Colonic mucosa (tissue), 4 donors: ENCODE results near the gene DNAH5. TPM values are rescaled to one million over a fixed set of nuclear protein-coding genes. Genes with fewer than 3 reads are reported as not detected.

Experiments
- DNase-seq: peaks from one replicate; pipeline ENCODE4 v3.0.0-alpha.2; 2020
- H3K27ac ChIP-seq: fragments of 200-600 bp; one replicate; pipeline ENCODE4 v1.8.0; 2021
- H3K27me3 ChIP-seq: fragments of 200-600 bp; one replicate; pipeline ENCODE4 v1.8.0; 2021
- H3K36me3 ChIP-seq: fragments of 200-600 bp; one replicate; pipeline ENCODE4 v1.8.0; 2021
- H3K4me1 ChIP-seq: fragments of 200-600 bp; one replicate; pipeline ENCODE4 v1.8.0; 2021; ENCODE audit warnings: mild to moderate bottlenecking
- H3K4me3 ChIP-seq: fragments of 200-600 bp; one replicate; pipeline ENCODE4 v1.8.0; 2021
- H3K9ac ChIP-seq, 2 donors: one replicate each; pipeline ENCODE4 v1.7.0; 2013; ENCODE audit warnings: control low read depth in 2 of 2, low read depth in 2 of 2, low read length in 2 of 2
- H3K9me3 ChIP-seq: fragments of 200-600 bp; one replicate; pipeline ENCODE4 v1.8.0; 2021
- CTCF ChIP-seq: fragments of 200-600 bp; IDR thresholded peaks from one replicate; pipeline ENCODE4 v1.8.0; 2022; ENCODE audit warnings: antibody characterized with exemption, mild to moderate bottlenecking
- intact Hi-C: fragments of 100-400 bp; cut with DNase I; formaldehyde crosslinking; loops from one replicate; pipeline ENCODE4 v1.14.1; 2022
- total RNA-seq, 2 donors: library from RNA; stranded (reverse); fragmentation: NEBNext Ultra II Directional in 1 of 2; extraction: Animal tissue kit (Norgen Biotek cat#: 25700) in 1 of 2; gene quantifications; one replicate each; pipeline ENCODE4 v1.2.1, GENCODE V29; 2021
- donor health status: healthy.
- donor health status: DM: no; HTN: no; CAD: no.
- donor health status: DM: no; HTN: no; CAD: no.

DNAH5 gene
- total RNA-seq, 2 donors from 2014 or later, result 0.05 to 0.11 TPM

GRCh38 chr5:13676531-13676930, 268.0 kb downstream of the DNAH5 start:
- Histone ChIP-seq H3K27me3 (no peaks in the 10 kb centered on the region), H3K9me3 (no peaks in the 10 kb centered on the region), H3K9ac (no peak overlapping the region), H3K4me1 (no peaks in the 10 kb centered on the region), H3K36me3 (no peaks in the 10 kb centered on the region), H3K4me3 (no peak overlapping the region), H3K27ac (no peak overlapping the region)
- intact Hi-C loops, result no loop called here
- no peak for DNase-seq
- TF ChIP-seq CTCF, result no peak

GRCh38 chr5:13674391-13674790, 270.1 kb downstream of the DNAH5 start:
- TF ChIP-seq CTCF, result no peak
- Histone ChIP-seq H3K27me3 (no peaks in the 10 kb centered on the region), H3K4me1 (no peaks in the 10 kb centered on the region), H3K9ac (no peak overlapping the region), H3K27ac (no peak overlapping the region), H3K36me3 (no peaks in the 10 kb centered on the region), H3K4me3 (no peak overlapping the region), H3K9me3 (no peaks in the 10 kb centered on the region)
- DNase-seq, result no peak
- intact Hi-C loops, result no loop called here

GRCh38 chr5:13673511-13673910, 271.0 kb downstream of the DNAH5 start:
- intact Hi-C loops, result no loop called here
- no peak for DNase-seq
- no peak for TF ChIP-seq CTCF
- Histone ChIP-seq H3K27me3 (no peaks in the 10 kb centered on the region), H3K9me3 (no peaks in the 10 kb centered on the region), H3K27ac (no peak overlapping the region), H3K9ac (no peak overlapping the region), H3K36me3 (no peaks in the 10 kb centered on the region), H3K4me3 (no peak overlapping the region), H3K4me1 (no peaks in the 10 kb centered on the region)

- Histone ChIP-seq H3K9me3 (no peaks in the 10 kb centered on the region), H3K27ac (no peak overlapping the region), H3K27me3 (no peaks in the 10 kb centered on the region), H3K9ac (no peak overlapping the region), H3K4me3 (no peak overlapping the region), H3K4me1 (no peaks in the 10 kb centered on the region), H3K36me3 (no peaks in the 10 kb centered on the region)
- no peak for TF ChIP-seq CTCF
- no peak for DNase-seq
- intact Hi-C loops, result no loop called here
These were observed 280.1 kb downstream of the DNAH5 start for GRCh38 chr5:13664377-13664776.

GRCh38 chr5:13662626-13663025, 281.9 kb downstream of the DNAH5 start:
- Histone ChIP-seq H3K36me3 (no peaks in the 10 kb centered on the region), H3K9me3 (no peaks in the 10 kb centered on the region), H3K9ac (no peak overlapping the region), H3K27me3 (no peaks in the 10 kb centered on the region), H3K27ac (no peak overlapping the region), H3K4me1 (no peaks in the 10 kb centered on the region), H3K4me3 (no peak overlapping the region)
- no peak for TF ChIP-seq CTCF
- DNase-seq, result no peak
- intact Hi-C loops, result no loop called here

- Histone ChIP-seq H3K36me3 (no peaks in the 10 kb centered on the region), H3K9me3 (no peaks in the 10 kb centered on the region), H3K27ac (no peak overlapping the region), H3K9ac (no peak overlapping the region), H3K27me3 (no peaks in the 10 kb centered on the region), H3K4me1 (no peaks in the 10 kb centered on the region), H3K4me3 (no peak overlapping the region)
- no peak for TF ChIP-seq CTCF
- intact Hi-C loops, result no loop called here
- DNase-seq, result no peak
These were observed 283.2 kb downstream of the DNAH5 start for GRCh38 chr5:13661272-13661671.
